Epidermal melanocyte (primary cell): ENCODE results near the gene PVR.
"Not testable (repeated sequence)": the region's sequence is repeated elsewhere in the genome, so short reads cannot be mapped to it uniquely, and the experiment has no call there.

Source experiments
- DNase-seq: peaks from one replicate; pipeline ENCODE4 v3.0.0; 2011; ENCODE audit warnings: low spot score; ENCODE audit not compliant: insufficient read length

PVR gene

DNA sequence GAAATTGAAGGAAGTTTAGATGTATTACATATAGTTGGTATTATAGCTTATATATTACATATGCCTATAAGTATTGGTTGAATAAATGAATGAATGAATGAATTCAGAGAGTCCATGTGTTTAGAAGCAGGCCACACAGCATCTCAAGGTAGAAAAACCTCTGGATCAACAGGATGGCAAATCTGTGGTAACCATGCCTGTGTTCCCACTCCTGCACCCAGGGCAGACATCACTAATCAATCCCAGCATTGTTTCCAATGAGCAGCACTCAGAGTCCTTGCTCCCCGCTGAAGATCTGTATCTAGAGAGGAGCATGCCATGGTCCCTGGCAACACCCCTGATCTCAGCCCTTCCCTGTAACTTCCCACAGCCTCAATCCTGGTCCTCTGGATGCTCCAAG is 28.5 kb downstream of the PVR start:
- no peak for DNase-seq

DNA sequence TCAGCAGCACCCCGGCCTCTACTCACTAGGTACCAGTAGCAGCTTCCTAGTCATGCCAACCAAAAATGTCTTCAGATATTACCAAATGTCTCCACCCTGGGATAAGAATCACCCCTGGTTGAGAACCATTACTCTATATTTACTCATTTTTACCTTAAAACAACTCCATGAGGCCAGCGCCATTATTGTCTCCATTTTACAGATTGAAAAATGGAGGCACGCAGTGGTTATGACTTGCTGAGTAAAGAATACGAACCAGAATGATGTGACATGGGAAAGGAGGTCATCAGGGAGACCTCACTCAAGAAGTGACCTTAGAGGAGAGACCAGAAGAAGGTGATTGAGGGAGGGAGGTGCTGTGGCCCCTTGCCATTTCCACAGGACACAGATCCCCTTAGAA is 29.8 kb downstream of the PVR start:
- no peak for DNase-seq

- no peak for DNase-seq
These were observed 31.8 kb downstream of the PVR start for GRCh38 chr19:44675521-44675920.

DNA sequence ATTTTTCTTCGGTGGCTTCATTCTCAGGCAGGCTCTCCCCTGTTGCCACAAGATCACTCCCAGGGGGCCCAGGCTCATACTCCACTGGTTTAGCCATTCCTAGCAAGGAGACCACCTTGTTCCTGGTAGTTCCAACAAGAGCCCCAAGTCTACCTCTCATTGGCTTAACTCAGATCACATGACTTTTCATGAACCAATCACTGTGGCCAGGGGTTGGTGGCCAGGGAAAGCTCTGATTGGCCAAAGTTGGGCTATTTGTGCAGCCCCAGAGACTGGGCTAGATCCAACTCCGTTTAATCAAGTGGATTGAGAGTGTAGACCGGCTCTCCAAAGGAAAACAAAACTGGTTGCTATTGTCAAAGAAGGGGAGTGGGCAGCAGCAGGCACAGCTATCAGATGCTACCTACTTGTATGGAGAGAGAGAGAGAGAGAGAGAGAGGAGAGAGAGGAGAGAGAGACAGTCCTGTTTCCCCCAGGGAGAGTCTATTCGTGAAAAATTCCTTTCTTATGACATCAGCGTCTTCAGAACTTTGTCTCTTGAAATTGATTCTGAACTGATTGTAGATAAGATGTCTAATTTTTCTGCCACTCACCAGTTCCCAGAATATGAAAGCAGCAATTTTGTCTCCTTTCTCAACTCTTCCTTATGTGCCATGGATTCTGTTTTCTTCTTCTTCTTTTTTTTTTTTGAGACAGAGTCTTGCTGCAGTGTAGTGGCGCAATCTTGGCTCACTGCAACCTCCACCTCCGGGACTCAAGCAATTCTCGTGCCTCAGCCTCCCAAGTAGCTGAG is 33.5 kb downstream of the PVR start:
- no peak for DNase-seq

GRCh38 chr19:44680536-44680935 is 36.8 kb downstream of the PVR start:
- DNase-seq = no peak

DNA sequence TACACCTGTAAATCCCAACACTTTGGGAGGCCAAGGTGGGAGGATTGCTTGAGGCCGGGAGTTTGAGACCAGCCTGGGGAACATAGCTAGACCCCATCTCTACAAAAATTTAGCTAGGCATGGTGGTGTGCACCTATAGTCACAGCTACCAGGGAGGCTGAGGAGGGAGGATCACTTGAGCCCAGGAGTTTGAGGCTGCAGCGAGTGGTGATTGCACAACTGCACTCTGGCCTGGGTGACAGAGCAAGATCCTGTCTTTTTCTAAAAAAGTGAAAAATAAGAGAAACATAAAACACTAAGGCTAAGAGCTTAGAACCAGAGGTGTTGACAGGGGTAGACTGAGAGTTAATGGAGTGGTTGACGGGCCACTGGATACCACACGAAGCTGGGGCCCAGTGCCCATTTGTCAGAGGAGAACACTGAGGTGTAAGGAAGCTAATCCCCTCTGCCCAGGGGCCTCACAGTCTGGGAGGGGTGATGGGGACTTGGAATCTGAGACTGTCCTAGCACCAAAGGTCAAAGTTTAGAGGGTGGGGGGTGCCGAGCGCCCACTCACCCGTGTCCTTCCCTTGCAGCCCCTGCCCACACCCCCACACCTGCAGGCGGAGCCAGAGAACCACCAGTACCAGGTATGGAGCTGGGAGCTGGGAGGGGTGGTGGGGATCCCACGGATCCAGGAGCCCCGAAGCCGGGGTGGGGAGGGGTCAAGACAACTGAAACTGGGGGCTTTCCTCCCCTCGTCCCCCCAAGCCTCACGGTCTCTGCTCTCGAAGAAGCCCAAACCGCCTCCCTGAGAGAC is 38.5 kb downstream of the PVR start:
- DNase-seq = no peak

- no peak for DNase-seq
These were observed 39.1 kb downstream of the PVR start for GRCh38 chr19:44682807-44683206.

DNA sequence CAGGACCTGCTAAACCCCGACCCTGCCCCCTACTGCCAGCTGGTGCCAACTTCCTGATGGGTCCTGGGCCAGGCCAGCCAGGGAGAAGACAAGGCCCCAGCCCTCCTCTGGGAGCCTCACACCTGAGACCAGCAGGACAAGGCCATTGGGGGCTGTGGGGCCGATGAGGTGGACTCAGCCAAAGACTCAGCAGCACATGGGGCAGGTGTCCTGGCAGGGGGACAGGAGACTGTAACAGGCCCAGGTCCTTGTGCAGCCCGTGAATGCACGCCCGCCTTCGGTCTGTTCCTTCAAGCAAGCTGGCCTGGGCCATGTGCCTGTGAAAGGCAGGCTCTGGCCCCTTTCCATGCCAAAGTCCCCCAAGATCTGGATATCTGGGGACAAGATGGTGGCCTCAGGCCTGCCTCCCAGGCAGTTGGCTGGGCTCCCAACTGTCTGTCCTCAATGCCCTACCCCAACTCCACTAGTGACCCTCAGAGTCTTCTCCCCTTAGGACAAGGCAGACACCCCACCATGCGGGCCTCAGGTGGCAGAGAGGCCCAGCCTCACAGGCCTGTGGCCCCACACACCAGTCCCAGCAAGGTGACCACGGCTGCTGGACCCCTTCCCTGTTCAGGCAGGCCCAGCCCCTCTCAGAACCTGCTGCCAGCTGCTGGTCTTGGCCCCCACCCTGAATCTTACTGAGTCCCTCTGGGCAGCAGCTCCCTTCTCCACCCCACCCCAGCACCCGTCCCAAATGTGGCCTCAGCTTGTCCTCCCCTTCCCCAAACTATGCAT is 39.9 kb downstream of the PVR start:
- DNase-seq = no peak

DNA sequence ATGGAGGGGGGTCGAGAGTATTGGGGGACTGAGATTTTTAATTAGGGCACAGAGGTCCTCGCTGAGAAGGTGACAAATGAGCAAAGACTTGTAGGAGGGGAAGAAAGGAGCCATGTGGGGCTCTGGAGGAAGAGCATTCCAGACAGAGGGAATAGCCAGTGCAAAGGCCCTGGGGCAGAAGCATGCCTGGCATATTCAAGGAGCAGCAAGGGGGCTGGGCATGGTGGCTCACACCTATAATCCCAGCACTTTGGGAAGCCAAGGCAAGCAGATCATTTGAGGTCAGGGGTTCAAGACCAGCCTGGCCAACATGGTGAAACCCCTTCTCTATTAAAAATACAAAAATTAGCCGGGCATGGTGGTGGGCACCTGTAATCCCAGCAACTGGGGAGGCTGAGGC is 40.7 kb downstream of the PVR start:
- not testable (repeated sequence) for DNase-seq

- DNase-seq = peak; percentile 38
These were observed 41.5 kb downstream of the PVR start for GRCh38 chr19:44684892-44685863.

DNA sequence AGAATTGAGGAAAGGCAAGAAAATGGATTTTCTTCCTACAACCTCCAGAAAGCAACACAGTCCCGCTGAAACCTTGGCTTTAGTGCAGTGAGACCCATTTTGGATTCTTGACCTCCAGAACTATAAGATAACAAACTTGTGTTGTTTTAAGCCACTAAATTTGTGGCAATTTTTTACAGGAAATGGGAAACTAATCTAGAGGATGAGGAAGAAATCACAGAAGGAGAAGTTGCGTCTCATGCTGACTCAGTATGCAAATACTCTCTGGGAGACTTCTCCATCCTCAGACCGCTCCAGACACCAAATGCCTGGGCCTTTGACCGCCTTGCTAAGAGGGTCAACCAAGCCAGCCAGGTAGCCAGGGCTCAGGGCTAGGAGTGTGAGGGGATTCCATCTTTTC is 42.2 kb downstream of the PVR start:
- no peak for DNase-seq

DNA sequence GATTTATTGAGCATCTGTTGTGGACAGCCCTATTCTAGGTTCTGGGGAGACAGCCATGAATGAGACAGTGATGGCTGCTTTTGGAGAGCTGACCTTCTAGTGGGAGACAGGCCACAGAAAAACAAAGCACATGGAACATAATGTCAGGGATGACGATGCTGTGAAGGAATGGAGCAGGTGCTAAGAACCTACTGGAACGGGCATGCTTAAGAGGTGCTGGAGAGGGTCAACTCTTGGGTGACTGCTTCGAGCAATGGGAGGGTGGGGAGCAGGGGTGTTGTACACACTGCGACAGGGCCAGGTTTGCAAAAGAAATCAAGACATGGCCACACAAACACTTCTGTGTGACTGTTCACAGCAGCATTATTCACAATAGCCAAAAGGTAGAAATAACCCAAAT is 43.2 kb downstream of the PVR start:
- no peak for DNase-seq

GRCh38 chr19:44687888-44688287 is 44.2 kb downstream of the PVR start:
- DNase-seq = no peak

DNA sequence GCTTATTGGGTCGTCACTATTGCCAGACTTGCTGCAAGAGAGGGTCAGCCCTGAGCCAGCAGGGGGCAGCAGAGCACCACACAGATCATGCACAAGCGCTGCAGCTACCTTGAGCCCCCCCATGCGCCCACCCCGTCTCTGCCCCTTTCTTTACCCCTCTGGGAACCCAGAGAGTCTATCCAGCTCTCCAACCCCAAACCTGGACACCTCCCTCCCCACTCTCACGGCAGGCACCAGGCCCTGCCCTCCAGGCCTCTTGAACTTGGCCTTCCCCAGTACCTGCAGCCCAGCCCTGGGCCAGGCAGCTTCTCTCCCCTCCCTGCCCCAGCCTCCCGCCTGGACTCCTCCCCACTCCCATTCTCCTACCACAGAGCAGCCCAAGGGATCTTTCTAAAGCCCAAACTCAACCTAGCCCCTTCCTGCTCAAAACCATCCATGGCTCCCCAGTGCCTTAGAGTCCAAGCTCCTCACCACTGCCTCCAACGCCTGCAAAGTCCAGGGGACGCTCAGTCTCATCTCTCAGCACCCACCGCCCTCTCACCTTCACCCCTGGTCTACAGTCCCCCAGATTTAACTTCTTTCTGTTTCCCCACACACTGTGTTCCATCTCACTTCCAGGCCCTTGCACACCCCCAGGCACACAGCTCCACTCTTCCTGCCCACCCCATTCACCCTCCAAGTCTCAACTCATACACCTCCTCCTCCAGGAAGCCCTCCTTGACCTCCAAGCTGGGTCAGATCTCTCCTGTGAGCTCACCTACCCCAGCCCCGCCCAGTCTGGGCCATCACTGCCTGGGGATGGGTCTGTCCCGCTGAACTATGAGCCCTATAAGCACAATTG is 45.8 kb downstream of the PVR start:
- peak; percentile 38 for DNase-seq

DNA sequence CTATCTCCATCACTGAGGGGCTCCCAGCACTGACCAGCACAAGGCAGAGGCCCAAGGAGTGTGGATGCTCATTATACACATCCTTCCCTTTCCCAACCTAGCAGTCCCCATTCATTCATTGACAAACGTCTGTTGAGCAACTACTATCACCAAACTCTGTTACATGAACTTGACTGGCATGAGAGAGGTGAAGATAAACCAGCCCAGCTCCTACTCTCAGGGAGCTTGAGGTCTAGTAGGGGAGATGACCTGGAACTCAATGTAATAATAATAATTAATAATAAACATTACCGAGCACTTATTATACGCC is 46.4 kb downstream of the PVR start:
- no peak for DNase-seq

DNA sequence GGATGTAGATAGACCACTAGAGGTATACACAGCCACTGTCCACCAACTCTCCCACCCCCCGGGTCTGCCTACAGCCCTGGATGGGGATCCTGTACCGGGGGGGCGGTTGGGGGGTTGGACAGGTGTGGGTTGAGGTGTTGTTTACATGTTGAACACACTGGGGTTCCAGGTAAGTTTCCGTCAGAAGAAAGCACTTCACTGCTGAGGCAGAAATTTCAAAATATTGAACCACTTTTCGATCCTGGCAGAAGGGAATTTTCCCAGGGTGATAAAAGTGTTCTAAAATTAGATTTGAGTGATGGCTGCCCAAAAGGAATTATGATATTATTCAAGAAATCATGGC is 48.6 kb downstream of the PVR start:
- no peak for DNase-seq

- DNase-seq = no peak
These were observed 50.5 kb downstream of the PVR start for GRCh38 chr19:44694184-44694579.

DNA sequence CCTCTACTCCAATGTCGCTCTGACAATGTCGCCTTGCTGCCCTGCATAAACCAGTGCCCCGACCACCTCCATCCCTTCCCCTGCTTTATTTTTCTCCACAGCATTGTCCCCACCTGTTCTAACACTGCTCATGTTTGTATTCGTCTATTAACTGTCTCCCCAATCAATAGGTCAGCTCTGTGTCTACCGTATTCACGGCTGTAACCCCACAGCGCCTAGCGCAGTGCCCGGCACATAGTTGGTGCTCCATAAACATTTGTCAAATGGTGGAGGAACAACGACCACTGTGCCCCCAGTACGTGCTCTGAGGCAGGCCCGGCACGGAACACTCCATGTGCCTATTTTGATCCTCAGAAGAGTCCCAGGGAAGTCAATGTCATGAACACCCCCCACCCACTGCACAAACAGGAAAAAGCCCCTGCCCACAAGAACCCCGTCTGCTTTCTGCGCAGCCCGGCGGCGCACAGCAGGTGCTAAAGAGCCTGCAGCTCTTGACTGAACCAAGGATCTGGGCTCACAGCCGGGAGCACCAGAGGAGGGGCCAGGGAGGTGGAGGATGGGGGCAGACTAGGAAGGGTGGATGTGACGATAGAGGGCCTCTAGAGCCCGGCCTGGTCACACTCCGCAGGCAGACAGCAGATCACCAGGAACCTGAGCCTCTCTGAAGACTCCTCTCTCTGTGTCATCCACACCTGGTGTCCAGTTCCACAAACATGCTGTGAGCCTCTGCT is 53.4 kb downstream of the PVR start:
- no peak for DNase-seq

- no peak for DNase-seq
These were observed 53.9 kb downstream of the PVR start for GRCh38 chr19:44697670-44698034.
